Stimulated activated memory B cell treated with anti-CD40 and anti-IgM and Interleukin-4, amounts not matched to agents 10 μg/mL and 1 μg/mL and 100 μg/mL, for 72 hours (primary cell): Measurements from ENCODE around the gene COMMD6.

Experiments used
- ATAC-seq: fragments of 150-1000 bp; cut with Tn5 transposase; 2 replicates; pipeline ENCODE4 v1.10.0; 2021
- H3K27ac Mint-ChIP-seq: one replicate; pipeline ENCODE4 v1.8.0; 2022; ENCODE audit warnings: mild to moderate bottlenecking, mixed read lengths
- H3K27me3 Mint-ChIP-seq: one replicate; pipeline ENCODE4 v1.8.0; 2022; ENCODE audit warnings: mixed read lengths
- H3K36me3 Mint-ChIP-seq: one replicate; pipeline ENCODE4 v1.8.0; 2022; ENCODE audit warnings: mixed read lengths
- H3K4me1 Mint-ChIP-seq: one replicate; pipeline ENCODE4 v1.8.0; 2022; ENCODE audit warnings: mixed read lengths
- H3K4me3 Mint-ChIP-seq: one replicate; pipeline ENCODE4 v1.8.0; 2022; ENCODE audit warnings: mild to moderate bottlenecking, moderate library complexity, mixed read lengths
- H3K9me3 Mint-ChIP-seq: one replicate; pipeline ENCODE4 v1.8.0; 2022; ENCODE audit warnings: mixed read lengths

The COMMD6 gene

DNA sequence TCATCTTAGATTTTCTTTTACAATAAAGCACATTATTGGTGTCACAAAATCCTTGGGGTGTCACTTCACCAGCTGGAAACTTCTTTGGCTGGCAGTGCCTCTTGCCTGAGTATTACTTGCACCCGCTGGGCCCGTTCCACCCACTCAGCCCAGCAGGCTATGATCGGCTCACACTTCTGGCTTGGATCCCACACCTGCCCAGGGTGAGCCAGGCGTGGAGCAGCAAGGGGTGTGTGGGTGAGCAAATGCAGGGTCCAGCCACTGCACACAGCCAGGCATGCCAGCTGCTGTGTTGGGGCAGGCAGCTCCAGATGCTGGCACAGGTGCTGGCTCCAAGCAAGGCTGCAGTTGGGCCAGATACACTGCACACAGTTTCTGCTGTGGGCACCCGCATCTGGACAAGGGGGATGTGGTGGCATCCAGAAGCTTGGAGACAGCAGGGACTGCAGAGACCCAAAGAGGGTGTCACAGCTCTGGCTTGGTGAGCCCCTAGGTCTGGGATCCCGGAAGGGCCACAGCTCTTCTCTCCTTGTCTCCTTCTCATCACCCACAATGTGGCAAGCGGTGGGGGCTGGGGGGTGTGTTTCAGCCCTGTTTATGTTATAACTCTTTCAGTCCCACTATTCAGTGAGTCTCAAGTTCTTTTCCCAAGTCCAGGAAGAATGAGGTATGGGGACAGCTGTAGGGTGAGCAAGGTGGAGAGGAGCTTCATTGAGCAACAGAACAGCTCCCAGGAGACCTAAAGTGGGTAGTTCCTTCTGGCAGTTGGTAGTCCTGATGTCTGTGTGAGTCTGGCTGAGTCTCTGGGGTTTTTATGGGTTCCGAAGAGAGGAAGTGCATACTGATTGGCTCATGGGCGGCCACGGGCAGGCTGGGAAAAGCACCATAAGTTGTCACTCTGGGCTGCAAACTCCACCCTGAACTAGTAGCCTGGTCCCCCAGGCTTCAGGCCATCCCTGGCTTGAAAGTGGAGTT, 30.3 kb downstream of the COMMD6 start:
- peak; percentile 63 for ATAC-seq
- Mint-ChIP-seq H3K4me1 (peaks cover 12% of the 10 kb centered on the region), H3K27ac (no peak overlapping the region), H3K4me3 (no peak overlapping the region), H3K9me3 (no peaks in the 10 kb centered on the region), H3K36me3 (no peaks in the 10 kb centered on the region), H3K27me3 (no peaks in the 10 kb centered on the region)

DNA sequence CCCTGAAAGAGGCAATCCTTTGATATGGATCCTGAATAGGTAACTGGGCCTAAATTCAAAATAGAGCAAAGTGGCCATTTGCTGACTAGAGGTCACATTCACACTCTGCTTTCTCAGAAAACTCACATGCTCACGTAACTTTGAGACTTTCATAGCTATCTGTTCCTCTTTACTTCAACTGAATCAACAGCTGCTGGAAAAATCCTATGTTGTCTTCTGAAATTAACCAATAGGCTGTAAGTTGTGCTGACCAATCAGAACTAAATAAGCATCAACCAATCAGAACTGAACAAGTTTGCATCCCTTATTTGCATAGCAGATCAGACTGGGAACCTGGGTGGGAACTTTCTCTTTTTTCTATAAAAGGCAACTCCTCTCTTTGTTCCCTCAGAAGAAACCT, 31.6 kb downstream of the COMMD6 start:
- H3K9me3 Mint-ChIP-seq, result no peaks in the 10 kb centered on the region
- peaks cover 6% of the 10 kb centered on the region for H3K27me3 Mint-ChIP-seq
- no peak overlapping the region for H3K27ac Mint-ChIP-seq
- no peaks in the 10 kb centered on the region for H3K36me3 Mint-ChIP-seq
- H3K4me1 Mint-ChIP-seq, result peaks cover 6% of the 10 kb centered on the region
- no peak for ATAC-seq
- no peak overlapping the region for H3K4me3 Mint-ChIP-seq

GRCh38 chr13:75505327-75505726, 32.3 kb downstream of the COMMD6 start:
- no peaks in the 10 kb centered on the region for H3K9me3 Mint-ChIP-seq
- no peak overlapping the region for H3K27ac Mint-ChIP-seq
- H3K4me1 Mint-ChIP-seq, result peaks cover 6% of the 10 kb centered on the region
- H3K4me3 Mint-ChIP-seq, result no peak overlapping the region
- no peaks in the 10 kb centered on the region for H3K36me3 Mint-ChIP-seq
- no peak for ATAC-seq
- H3K27me3 Mint-ChIP-seq, result peaks cover 9% of the 10 kb centered on the region

DNA sequence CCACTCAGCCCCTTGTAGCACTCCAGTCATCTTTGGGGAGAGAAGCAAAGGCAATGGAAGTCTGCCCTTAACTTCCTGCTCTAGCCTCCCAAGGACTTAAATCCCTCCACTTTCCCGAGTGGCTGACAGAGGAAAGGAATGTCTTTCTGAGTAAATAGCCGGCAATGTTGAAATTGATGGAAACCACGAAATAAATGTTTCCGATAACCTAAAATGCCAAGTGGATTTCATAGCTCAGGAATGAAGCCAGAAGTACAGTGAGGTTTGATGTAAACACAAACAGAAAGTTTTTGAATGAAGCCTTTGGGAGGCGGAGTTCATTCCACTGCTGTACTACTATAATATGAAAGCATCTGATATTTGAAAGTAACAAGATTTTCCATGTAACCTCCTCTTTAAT, 41.7 kb downstream of the COMMD6 start:
- Mint-ChIP-seq H3K36me3 (no peaks in the 10 kb centered on the region), H3K4me1 (no peaks in the 10 kb centered on the region), H3K4me3 (no peak overlapping the region), H3K27ac (no peak overlapping the region), H3K9me3 (no peaks in the 10 kb centered on the region), H3K27me3 (peaks cover 50% of the 10 kb centered on the region)
- no peak for ATAC-seq

- no peak for ATAC-seq
- H3K27ac Mint-ChIP-seq, result no peak overlapping the region
- no peak overlapping the region for H3K4me3 Mint-ChIP-seq
- H3K36me3 Mint-ChIP-seq, result no peaks in the 10 kb centered on the region
- no peaks in the 10 kb centered on the region for H3K4me1 Mint-ChIP-seq
- H3K27me3 Mint-ChIP-seq, result peaks cover 57% of the 10 kb centered on the region
- H3K9me3 Mint-ChIP-seq, result no peaks in the 10 kb centered on the region
These were observed 43.1 kb downstream of the COMMD6 start for GRCh38 chr13:75494491-75494890.

DNA sequence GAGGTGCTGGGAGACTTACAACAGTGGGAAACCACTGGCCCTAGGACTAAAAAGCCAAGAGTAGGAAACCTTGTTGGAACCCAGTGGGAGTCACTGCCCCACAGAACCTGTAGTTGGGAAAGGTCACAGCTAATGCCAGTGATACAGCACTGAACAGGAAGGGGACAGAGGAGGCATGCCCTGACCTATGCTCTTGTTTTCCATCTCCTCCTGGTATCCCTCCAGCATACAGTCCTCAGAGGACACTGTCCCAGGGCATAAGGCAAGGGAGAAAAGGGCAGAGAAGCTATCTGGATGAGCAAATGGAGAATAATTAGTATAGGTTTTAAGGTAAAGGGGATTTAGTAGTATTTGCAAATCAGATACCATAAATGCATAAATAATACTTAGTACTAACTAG, 44.5 kb downstream of the COMMD6 start:
- Mint-ChIP-seq H3K36me3 (no peaks in the 10 kb centered on the region), H3K9me3 (no peaks in the 10 kb centered on the region), H3K4me3 (no peak overlapping the region), H3K27me3 (peaks cover 62% of the 10 kb centered on the region), H3K27ac (no peak overlapping the region), H3K4me1 (no peaks in the 10 kb centered on the region)
- ATAC-seq, result no peak

DNA sequence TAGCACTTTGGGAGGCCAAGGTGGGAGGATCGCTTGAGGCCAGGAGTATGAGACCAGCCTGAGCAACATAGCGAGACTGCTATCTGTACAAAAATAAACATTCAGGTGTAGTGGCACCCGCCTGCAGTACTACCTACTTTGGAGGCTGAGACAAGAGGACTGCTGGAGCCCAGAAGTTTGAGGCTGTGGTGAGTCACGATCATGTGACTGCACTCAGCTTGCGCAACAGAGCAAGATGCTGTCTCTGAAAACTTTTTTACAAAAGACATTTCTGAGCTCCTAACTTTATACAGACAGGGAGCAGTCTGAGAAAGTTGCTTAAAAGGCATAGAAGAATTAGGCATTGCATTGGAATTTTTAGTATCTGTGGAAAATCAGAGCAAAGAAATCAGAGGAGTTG, 45.3 kb downstream of the COMMD6 start:
- H3K36me3 Mint-ChIP-seq, result no peaks in the 10 kb centered on the region
- H3K4me1 Mint-ChIP-seq, result no peaks in the 10 kb centered on the region
- no peak overlapping the region for H3K4me3 Mint-ChIP-seq
- no peak overlapping the region for H3K27ac Mint-ChIP-seq
- peaks cover 64% of the 10 kb centered on the region for H3K27me3 Mint-ChIP-seq
- no peak for ATAC-seq
- no peaks in the 10 kb centered on the region for H3K9me3 Mint-ChIP-seq

GRCh38 chr13:75491376-75491775, 46.3 kb downstream of the COMMD6 start:
- Mint-ChIP-seq H3K4me1 (no peaks in the 10 kb centered on the region), H3K27ac (no peak overlapping the region), H3K4me3 (no peak overlapping the region), H3K9me3 (no peaks in the 10 kb centered on the region), H3K27me3 (peaks cover 66% of the 10 kb centered on the region), H3K36me3 (no peaks in the 10 kb centered on the region)
- ATAC-seq, result no peak

GRCh38 chr13:75489502-75490263, 48.0 kb downstream of the COMMD6 start:
- Mint-ChIP-seq H3K36me3 (no peaks in the 10 kb centered on the region), H3K4me1 (no peaks in the 10 kb centered on the region), H3K27me3 (peaks cover 83% of the 10 kb centered on the region), H3K27ac (no peak overlapping the region), H3K9me3 (no peaks in the 10 kb centered on the region), H3K4me3 (no peak overlapping the region)
- ATAC-seq, result no peak

DNA sequence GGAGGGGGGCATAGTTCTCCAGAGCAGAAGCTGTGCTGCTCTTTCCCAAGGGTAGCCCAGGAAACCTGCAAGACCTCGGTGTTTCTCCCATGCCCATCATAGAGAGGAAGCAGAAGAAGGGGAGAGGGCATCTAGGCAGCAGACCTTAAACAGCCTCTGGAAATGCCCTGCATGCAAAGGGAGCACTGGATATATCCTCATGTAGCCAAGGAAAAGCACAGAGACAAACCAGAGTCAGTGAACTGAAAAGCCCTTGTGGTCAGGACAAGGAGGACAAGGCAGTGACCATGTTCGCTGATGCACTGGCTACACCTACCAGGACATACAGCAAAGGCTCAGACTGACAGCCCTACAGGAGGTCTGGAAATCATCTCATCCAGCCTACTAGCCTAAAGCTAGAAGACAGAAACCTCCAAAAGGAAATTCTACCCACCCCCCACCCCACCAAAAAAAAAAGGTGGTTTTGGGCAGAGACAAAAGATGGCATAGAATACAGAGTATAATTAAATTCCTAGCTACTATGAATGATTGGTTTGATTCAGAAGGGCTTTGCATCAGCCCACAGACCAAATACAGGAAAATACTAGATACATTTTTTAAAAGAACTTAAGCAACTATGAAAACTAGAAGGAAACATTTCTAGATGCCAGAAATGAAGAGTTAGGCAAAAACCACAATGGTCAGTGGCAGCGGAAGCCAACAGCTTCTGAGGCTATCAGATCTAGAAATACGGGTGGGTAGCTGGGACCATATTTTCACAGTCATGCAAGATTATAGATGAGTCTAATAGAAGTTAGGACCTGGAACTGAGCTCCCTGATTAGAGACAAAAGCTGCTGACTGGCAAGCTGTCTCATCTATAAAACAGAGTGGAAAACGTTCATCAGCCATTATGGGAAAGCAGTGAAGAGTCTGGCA, 51.2 kb downstream of the COMMD6 start:
- Mint-ChIP-seq H3K27ac (no peak overlapping the region), H3K4me1 (peaks cover 9% of the 10 kb centered on the region), H3K9me3 (no peaks in the 10 kb centered on the region), H3K4me3 (no peak overlapping the region), H3K36me3 (no peaks in the 10 kb centered on the region), H3K27me3 (peaks cover 79% of the 10 kb centered on the region)
- ATAC-seq, result no peak

GRCh38 chr13:75485286-75486062, 52.2 kb downstream of the COMMD6 start:
- Mint-ChIP-seq H3K27ac (no peak overlapping the region), H3K4me1 (peaks cover 17% of the 10 kb centered on the region), H3K27me3 (peaks cover 79% of the 10 kb centered on the region), H3K9me3 (no peaks in the 10 kb centered on the region), H3K4me3 (no peak overlapping the region), H3K36me3 (no peaks in the 10 kb centered on the region)
- no peak for ATAC-seq

DNA sequence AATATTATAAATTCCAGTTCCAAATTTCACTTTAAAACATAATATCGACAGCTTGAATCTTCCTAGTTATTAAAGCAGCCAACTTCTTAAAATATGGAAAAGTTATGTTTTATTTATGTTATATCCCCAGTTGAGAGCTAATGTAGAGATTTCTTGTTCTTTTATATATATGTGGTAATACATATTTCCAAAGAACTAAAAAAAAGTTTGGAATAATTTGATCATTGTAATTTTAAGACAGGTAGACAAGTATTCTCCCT, 54.9 kb downstream of the COMMD6 start:
- peak overlapping the region; percentile 98 for H3K4me3 Mint-ChIP-seq
- peak overlapping the region; percentile 15 for H3K27ac Mint-ChIP-seq
- no peaks in the 10 kb centered on the region for H3K36me3 Mint-ChIP-seq
- peaks cover 85% of the 10 kb centered on the region for H3K27me3 Mint-ChIP-seq
- ATAC-seq, result no peak
- H3K9me3 Mint-ChIP-seq, result no peaks in the 10 kb centered on the region
- peaks cover 24% of the 10 kb centered on the region for H3K4me1 Mint-ChIP-seq

GRCh38 chr13:75482070-75482819, 55.4 kb downstream of the COMMD6 start, which contains the start of gene TBC1D4:
TBC1D4 (minus strand) TSS chr13:75482169; CDS start chr13:75481767, 402 bp downstream.
- Mint-ChIP-seq H3K4me1 (peaks cover 24% of the 10 kb centered on the region), H3K27ac (peak within 1 kb of the TSS; percentile 15), H3K27me3 (peaks cover 80% of the 10 kb centered on the region), H3K4me3 (peak within 1 kb of the TSS; percentile 98), H3K36me3 (no peaks in the 10 kb centered on the region), H3K9me3 (no peaks in the 10 kb centered on the region)
- peak; percentile 90 for ATAC-seq
